Natural killer cell (primary cell): Measurements from ENCODE around the gene HS6ST3. TPM values are rescaled to one million over a fixed set of nuclear protein-coding genes. Genes with fewer than 3 reads are reported as not detected.

Experiments used
- ATAC-seq, 3 donors: fragments of 150-1000 bp in 2 of 3; fragments of 200-7000 bp in 1 of 3; cut with Tn5 transposase; 1 replicate in 1 of 3; 2 replicates in 2 of 3; pipeline ENCODE4 v1.10.0; 2021; ENCODE audit warnings: mild to moderate bottlenecking in 2 of 3, moderate library complexity in 2 of 3
- DNase-seq, 2 donors: peaks; one replicate each; pipeline versions ENCODE4 v3.0.0 to v3.0.0-alpha.2; 2013 to 2021; ENCODE audit warnings: mixed read lengths in 1 of 2
- H3K27ac ChIP-seq: one replicate; pipeline ENCODE4 v1.5.1; 2013; ENCODE audit warnings: mild to moderate bottlenecking, low read length
- H3K27me3 ChIP-seq: one replicate; pipeline ENCODE4 v1.6.1; 2013; ENCODE audit warnings: low read length; ENCODE audit not compliant: control insufficient read depth, insufficient read depth
- H3K36me3 ChIP-seq: one replicate; pipeline ENCODE4 v1.6.1; 2013; ENCODE audit warnings: low read length; ENCODE audit not compliant: control insufficient read depth, insufficient read depth
- H3K4me1 ChIP-seq: one replicate; pipeline ENCODE4 v1.6.1; 2013; ENCODE audit warnings: low read length; ENCODE audit not compliant: control insufficient read depth, insufficient read depth
- H3K4me3 ChIP-seq: one replicate; pipeline ENCODE4 v1.5.1; 2013; ENCODE audit warnings: low read length
- H3K9me3 ChIP-seq: one replicate; pipeline ENCODE4 v1.6.1; 2013; ENCODE audit warnings: low read length; ENCODE audit not compliant: control insufficient read depth, insufficient read depth
- H3K27ac Mint-ChIP-seq, 2 donors: one replicate each; pipeline ENCODE4 v1.8.0; 2022; ENCODE audit warnings: mild to moderate bottlenecking in 2 of 2, mixed read lengths in 2 of 2, moderate library complexity in 1 of 2
- H3K27me3 Mint-ChIP-seq, 2 donors: one replicate each; pipeline ENCODE4 v1.8.0; 2022; ENCODE audit warnings: low read depth in 2 of 2, mixed read lengths in 2 of 2
- H3K36me3 Mint-ChIP-seq: one replicate; pipeline ENCODE4 v1.8.0; 2022; ENCODE audit warnings: mixed read lengths
- H3K4me1 Mint-ChIP-seq, 2 donors: one replicate each; pipeline ENCODE4 v1.8.0; 2022; ENCODE audit warnings: mixed read lengths in 2 of 2
- H3K4me3 Mint-ChIP-seq: one replicate; pipeline ENCODE4 v1.8.0; 2022; ENCODE audit warnings: mild to moderate bottlenecking, moderate library complexity, mixed read lengths
- H3K9me3 Mint-ChIP-seq, 2 donors: one replicate each; pipeline ENCODE4 v1.8.0; 2022; ENCODE audit warnings: mixed read lengths in 2 of 2
- CTCF ChIP-seq: fragments of 200-600 bp; IDR thresholded peaks from one replicate; pipeline ENCODE4 v1.8.0; 2022; ENCODE audit warnings: antibody characterized with exemption
- WGBS: methylation state at CpG from one replicate; pipeline ENCODE4 v1.1.7; 2013; ENCODE audit warnings: missing lambda C conversion rate; ENCODE audit not compliant: insufficient coverage; 5-methylcytosine and 5-hydroxymethylcytosine counted together
- intact Hi-C: fragments of 100-400 bp; cut with micrococcal nuclease; formaldehyde crosslinking; loops from one replicate; pipeline ENCODE4 v1.14.2; 2022
- total RNA-seq, 4 donors: library from RNA; stranded (reverse); fragments of 120-200 nt in 1 of 4; gene quantifications; one replicate each; pipeline versions ENCODE4 v1.2.3 to v1.2.4, GENCODE V29; 2013 to 2022

Gene HS6ST3
- total RNA-seq, 3 donors from 2014 or later (not counting 1 experiment from before 2014, with no cell fraction given), result not detected

- TF ChIP-seq CTCF, result no peak
- H3K36me3 Mint-ChIP-seq, result peaks cover 8% of the 10 kb centered on the region
- no peaks in the 10 kb centered on the region for H3K4me1 ChIP-seq
Measured at GRCh38 chr13:96617528-96617927, 527.6 kb downstream of the HS6ST3 start.

DNA sequence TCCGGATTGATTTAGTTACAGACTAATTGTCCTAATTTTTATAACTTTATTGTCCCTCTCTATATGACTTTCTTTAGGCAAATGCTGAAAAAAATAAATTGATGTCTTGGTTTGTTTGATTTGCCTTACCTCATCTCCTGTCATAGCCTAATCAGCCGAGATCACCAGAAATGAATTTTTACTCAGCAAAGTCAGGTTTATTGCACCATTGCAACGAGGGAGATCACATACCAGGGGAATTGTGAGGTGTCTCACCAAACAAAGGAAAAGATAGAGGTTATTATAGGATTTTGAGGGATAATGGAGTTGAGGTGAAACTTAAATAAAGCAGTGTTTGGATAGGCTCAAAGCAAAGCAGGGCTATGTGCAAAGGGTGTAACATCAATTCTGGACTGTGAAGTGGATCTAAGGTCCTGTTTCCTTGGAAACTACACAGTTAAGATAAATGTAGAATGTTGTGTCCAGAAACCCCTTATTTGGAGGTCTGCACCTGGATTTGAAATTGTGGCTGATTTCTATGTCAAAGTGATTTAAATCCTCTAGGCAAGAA lies 531.8 kb downstream of the HS6ST3 start:
- no peaks in the 10 kb centered on the region for H3K27me3 ChIP-seq
- Mint-ChIP-seq H3K4me3 (no peak overlapping the region), H3K9me3 (peaks cover 3 to 8% of the 10 kb centered on the region in 2 donors), H3K36me3 (peaks cover 12% of the 10 kb centered on the region), H3K4me1 (no peaks in the 10 kb centered on the region), H3K27ac (no peak overlapping the region), H3K27me3 (no peaks in the 10 kb centered on the region)
- 72% methylated on average over 3 of the region's 3 CpGs for WGBS
- DNase-seq (no peak), ATAC-seq (no peak)
- H3K9me3 ChIP-seq, result no peaks in the 10 kb centered on the region
- TF ChIP-seq CTCF, result no peak
- H3K27ac ChIP-seq, result no peak overlapping the region
- no peaks in the 10 kb centered on the region for H3K36me3 ChIP-seq
- no peak overlapping the region for H3K4me3 ChIP-seq
- H3K4me1 ChIP-seq, result no peaks in the 10 kb centered on the region
- intact Hi-C loops, result no loop called here

More at GRCh38 chr13:96617528-96617927, 527.6 kb downstream of the HS6ST3 start:
- no peak for ATAC-seq
- no peaks in the 10 kb centered on the region for H3K36me3 ChIP-seq
- Mint-ChIP-seq H3K27ac (no peak overlapping the region), H3K9me3 (peaks cover 8 to 10% of the 10 kb centered on the region in 2 donors), H3K4me1 (no peaks in the 10 kb centered on the region), H3K27me3 (no peaks in the 10 kb centered on the region), H3K4me3 (no peak overlapping the region)
- no peaks in the 10 kb centered on the region for H3K9me3 ChIP-seq
- no peaks in the 10 kb centered on the region for H3K27me3 ChIP-seq
- H3K27ac ChIP-seq, result no peak overlapping the region
- WGBS, result 44% methylated on average over 2 of the region's 2 CpGs
- H3K4me3 ChIP-seq, result no peak overlapping the region
- intact Hi-C loops, result no loop called here
- no peak for DNase-seq

- H3K36me3 Mint-ChIP-seq, result no peaks in the 10 kb centered on the region
- H3K9me3 Mint-ChIP-seq, result peaks cover 11 to 14% of the 10 kb centered on the region in 2 donors
- Histone ChIP-seq H3K27me3 (no peaks in the 10 kb centered on the region), H3K9me3 (peaks cover 5% of the 10 kb centered on the region), H3K4me3 (no peak overlapping the region), H3K27ac (no peak overlapping the region), H3K4me1 (no peaks in the 10 kb centered on the region), H3K36me3 (no peaks in the 10 kb centered on the region)
- no peak for DNase-seq
- intact Hi-C loops, result no loop called here
- ATAC-seq, result no peak
- H3K4me1 Mint-ChIP-seq, result no peaks in the 10 kb centered on the region
- no peak for TF ChIP-seq CTCF
- 77% methylated on average over 2 of the region's 2 CpGs for WGBS
- H3K4me3 Mint-ChIP-seq, result no peak overlapping the region
- no peak overlapping the region for H3K27ac Mint-ChIP-seq
- no peaks in the 10 kb centered on the region for H3K27me3 Mint-ChIP-seq
Measured at GRCh38 chr13:96629331-96629730, 539.4 kb downstream of the HS6ST3 start.
